ENCODE measurements around the gene LPP. TPM values are rescaled to one million over a fixed set of nuclear protein-coding genes. Genes with fewer than 3 reads are reported as not detected.

Gene LPP
- polyA plus RNA-seq, 1 experiment = 60.0 TPM

DNA sequence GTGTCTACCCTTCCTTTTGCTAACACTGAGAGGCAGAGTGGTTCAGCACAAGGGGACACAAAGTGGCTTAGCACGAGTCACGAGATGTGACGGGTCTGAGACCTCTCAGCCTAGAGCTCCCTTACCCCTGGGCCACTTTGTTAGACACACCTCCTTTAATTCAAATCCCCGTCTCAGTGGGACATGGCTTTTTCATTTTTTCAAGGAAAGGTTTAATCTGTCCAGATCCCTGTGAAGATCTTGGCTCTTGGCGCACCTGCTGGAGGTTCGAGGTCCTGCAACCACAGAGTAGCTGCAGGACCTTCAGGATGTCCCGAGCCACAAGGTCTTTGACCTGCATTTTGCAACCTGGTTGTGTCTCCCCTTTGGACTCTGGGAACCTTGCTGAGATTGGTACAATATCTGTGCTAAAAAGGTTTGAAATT lies 52.0 kb downstream of the LPP start:
- CTCF ChIA-PET = interaction anchor here (0.5 to 2.7 kb wide), 3 partner anchors 9 to 16 kb away, joined by 3 to 8 read pairs (median 4); no protein-coding TSS in a partner anchor
- Histone ChIP-seq H3K27me3 (ENCODE audit: control insufficient read depth, insufficient read depth, low read length) (no peaks in the 10 kb centered on the region), H3K4me3 (ENCODE audit: low read depth, low read length) (no peak overlapping the region), H3K36me3 (ENCODE audit: control insufficient read depth, insufficient read depth, low read length) (no peaks in the 10 kb centered on the region)
- POLR2A ChIA-PET = no interaction called here
- no peak for DNase-seq (ENCODE audit: low read depth)
- TF ChIP-seq, protein P1, sequence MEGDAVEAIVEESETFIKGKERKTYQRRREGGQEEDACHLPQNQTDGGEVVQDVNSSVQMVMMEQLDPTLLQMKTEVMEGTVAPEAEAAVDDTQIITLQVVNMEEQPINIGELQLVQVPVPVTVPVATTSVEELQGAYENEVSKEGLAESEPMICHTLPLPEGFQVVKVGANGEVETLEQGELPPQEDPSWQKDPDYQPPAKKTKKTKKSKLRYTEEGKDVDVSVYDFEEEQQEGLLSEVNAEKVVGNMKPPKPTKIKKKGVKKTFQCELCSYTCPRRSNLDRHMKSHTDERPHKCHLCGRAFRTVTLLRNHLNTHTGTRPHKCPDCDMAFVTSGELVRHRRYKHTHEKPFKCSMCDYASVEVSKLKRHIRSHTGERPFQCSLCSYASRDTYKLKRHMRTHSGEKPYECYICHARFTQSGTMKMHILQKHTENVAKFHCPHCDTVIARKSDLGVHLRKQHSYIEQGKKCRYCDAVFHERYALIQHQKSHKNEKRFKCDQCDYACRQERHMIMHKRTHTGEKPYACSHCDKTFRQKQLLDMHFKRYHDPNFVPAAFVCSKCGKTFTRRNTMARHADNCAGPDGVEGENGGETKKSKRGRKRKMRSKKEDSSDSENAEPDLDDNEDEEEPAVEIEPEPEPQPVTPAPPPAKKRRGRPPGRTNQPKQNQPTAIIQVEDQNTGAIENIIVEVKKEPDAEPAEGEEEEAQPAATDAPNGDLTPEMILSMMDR (IDR thresholded peaks at IDR 0.05; ENCODE audit: insufficient read depth, low read depth, low read length) = no peak

DNA sequence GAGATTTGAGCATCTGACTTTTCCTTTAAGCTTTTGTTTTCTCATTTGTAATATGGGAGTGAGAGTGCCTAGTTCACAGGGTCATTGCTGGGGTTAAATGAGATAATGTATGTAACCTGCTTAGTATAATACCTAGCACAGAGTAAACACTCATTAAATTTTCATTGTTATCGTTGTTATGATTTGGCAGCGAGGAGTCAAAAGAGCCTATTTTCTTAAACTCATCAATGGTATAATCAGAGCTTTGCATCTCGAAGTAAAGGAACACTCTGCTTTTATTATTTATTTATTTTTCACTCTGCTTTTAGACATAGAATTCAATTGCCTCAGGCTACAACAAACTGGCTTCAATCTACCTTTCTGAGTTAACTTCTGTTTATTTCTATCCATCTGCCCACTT lies 52.8 kb downstream of the LPP start:
- no peak for DNase-seq (ENCODE audit: low read depth)
- Histone ChIP-seq H3K36me3 (ENCODE audit: control insufficient read depth, insufficient read depth, low read length) (no peaks in the 10 kb centered on the region), H3K4me3 (ENCODE audit: low read depth, low read length) (no peak overlapping the region), H3K27me3 (ENCODE audit: control insufficient read depth, insufficient read depth, low read length) (no peaks in the 10 kb centered on the region)
- TF ChIP-seq, protein P1 (IDR thresholded peaks at IDR 0.05; ENCODE audit: insufficient read depth, low read depth, low read length) = no peak
- ChIA-PET CTCF (interaction anchor here (0.7 to 2.7 kb wide), 3 partner anchors 8 to 395 kb away, joined by 3 to 8 read pairs (median 3); no protein-coding TSS in a partner anchor), POLR2A (no interaction called here)

DNA sequence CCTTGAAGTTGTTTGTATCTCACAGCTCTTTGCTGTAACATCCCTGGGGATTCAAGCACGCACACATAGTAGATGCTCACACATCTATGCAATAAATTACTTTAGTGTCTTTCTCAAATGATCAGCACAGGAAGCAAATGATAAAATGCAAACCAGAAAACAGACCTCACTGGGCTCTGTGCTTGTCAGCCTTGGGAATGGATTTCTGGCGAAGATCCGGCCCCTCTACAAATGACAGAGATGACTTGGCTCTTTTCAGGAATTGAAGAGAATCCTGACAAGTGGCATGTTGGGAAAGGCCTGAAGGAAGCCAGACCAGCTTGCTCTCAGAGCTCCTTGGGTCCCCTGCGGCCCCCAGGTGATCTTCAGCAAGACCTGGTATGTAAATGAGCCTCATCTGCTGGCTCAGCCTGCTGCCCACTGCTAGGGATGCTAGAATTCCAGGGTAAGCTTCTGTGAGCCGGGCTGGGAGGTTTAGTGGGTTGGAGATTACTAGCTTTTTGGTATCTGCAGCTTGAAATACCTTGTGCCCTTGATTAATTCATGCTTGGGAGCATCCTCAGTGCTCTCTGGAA lies 54.1 kb downstream of the LPP start:
- no peaks in the 10 kb centered on the region for H3K36me3 ChIP-seq (ENCODE audit: control insufficient read depth, insufficient read depth, low read length)
- ChIA-PET POLR2A (no interaction called here), CTCF (interaction anchor here (1.2 to 2.7 kb wide), 3 partner anchors 10 to 460 kb away, joined by 3 to 8 read pairs (median 6); no protein-coding TSS in a partner anchor)
- DNase-seq (ENCODE audit: low read depth) = no peak
- TF ChIP-seq, protein P1 (IDR thresholded peaks at IDR 0.05; ENCODE audit: insufficient read depth, low read depth, low read length) = no peak
- no peaks in the 10 kb centered on the region for H3K27me3 ChIP-seq (ENCODE audit: control insufficient read depth, insufficient read depth, low read length)
- no peak overlapping the region for H3K4me3 ChIP-seq (ENCODE audit: low read depth, low read length)

DNA sequence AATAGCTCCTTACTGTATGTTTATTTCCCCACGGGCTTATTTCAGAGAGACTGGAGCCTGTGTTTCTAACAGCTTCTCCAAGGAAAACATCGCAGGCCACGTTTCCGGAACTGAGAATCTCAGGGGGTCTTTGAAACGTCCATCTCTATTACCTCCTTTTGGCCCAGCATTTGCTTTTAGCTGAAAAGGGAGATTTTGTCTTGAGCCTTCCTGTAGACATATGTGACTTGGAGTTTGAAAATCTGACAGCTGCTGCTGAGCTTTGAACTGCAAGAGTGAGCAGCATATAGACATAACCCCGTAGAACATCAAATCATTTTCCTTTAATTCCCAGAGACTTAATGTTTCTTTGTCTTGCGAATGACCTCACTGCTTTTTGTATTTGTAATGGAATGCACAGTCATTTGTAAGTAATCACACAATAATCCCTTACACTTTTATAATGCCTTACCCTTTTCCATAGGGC lies 54.6 kb downstream of the LPP start:
- no peak for DNase-seq (ENCODE audit: low read depth)
- POLR2A ChIA-PET = no interaction called here
- Histone ChIP-seq H3K4me3 (ENCODE audit: low read depth, low read length) (no peak overlapping the region), H3K27me3 (ENCODE audit: control insufficient read depth, insufficient read depth, low read length) (no peaks in the 10 kb centered on the region), H3K36me3 (ENCODE audit: control insufficient read depth, insufficient read depth, low read length) (no peaks in the 10 kb centered on the region)
- TF ChIP-seq, protein P1 (IDR thresholded peaks at IDR 0.05; ENCODE audit: insufficient read depth, low read depth, low read length) = no peak
- CTCF ChIA-PET = interaction anchor here (1.2 to 2.7 kb wide), 3 partner anchors 9 to 461 kb away, joined by 3 to 8 read pairs (median 6); no protein-coding TSS in a partner anchor

DNA sequence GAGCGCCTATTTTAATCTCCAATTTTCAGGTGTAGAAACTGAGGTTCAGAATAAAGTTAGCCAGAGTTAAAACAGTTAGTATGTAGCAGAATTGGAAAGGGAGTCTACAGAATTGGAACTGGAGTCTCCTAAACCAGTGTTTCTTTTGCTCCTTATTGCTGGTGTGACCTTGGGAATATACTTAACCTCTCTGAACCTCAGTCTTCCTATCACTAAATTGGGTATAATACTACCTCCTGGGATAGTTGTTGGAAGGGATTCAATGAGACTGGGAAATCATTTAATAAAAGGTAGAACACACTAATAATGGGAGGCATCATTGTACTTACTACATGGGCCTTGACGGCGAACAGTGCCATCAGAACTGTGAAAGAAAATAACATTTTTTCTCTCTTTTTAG lies 55.1 kb downstream of the LPP start:
- DNase-seq (ENCODE audit: low read depth) = no peak
- Histone ChIP-seq H3K27me3 (ENCODE audit: control insufficient read depth, insufficient read depth, low read length) (no peaks in the 10 kb centered on the region), H3K36me3 (ENCODE audit: control insufficient read depth, insufficient read depth, low read length) (no peaks in the 10 kb centered on the region), H3K4me3 (ENCODE audit: low read depth, low read length) (no peak overlapping the region)
- CTCF ChIA-PET = interaction anchor here (0.8 kb wide), 1 partner anchor 468 kb away, joined by 4 read pairs; no protein-coding TSS in a partner anchor
- POLR2A ChIA-PET = no interaction called here
- TF ChIP-seq, protein P1 (IDR thresholded peaks at IDR 0.05; ENCODE audit: insufficient read depth, low read depth, low read length) = no peak
